A549 (cell line): ENCODE data around the gene STX16. TPM values are rescaled to one million over a fixed set of nuclear protein-coding genes. Genes with fewer than 3 reads are reported as not detected.

ENCODE experiments used
- ATAC-seq, 2 experiments: fragments of 200-7000 bp in 1 of 2; fragments of >200 bp in 1 of 2; cut with Nextera tagmentation in 1 of 2; cut with Tn5 transposase in 1 of 2; 3 replicates each; pipeline versions ENCODE4 v1.8.0 to v1.9.1; 2018 to 2020; ENCODE audit warnings: mild to moderate bottlenecking in 1 of 2, moderate library complexity in 1 of 2
- CTCF ChIA-PET: fragments of 300-600 bp; sonication (Branson Sonifier 250); formaldehyde crosslinking; extraction: SDS; loops from one replicate; lab custom pipeline; 2021; ENCODE audit warnings: antibody characterized with exemption, inconsistent platforms; lab: Yijun Ruan, JAX
- POLR2A ChIA-PET: fragments of 350-600 bp; formaldehyde crosslinking; extraction: SDS; loops from one replicate; lab custom pipeline; 2021; ENCODE audit warnings: antibody characterized with exemption, inconsistent platforms; lab: Yijun Ruan, JAX
- DNase-seq, 2 experiments: peaks; one replicate each; pipeline versions ENCODE4 v3.0.0 to v3.0.0-alpha.2; 2011 to 2016; ENCODE audit warnings: low read depth in 1 of 2, low spot score in 1 of 2
- FAIRE-seq: peaks from 2 replicates; lab custom pipeline; 2011; peaks lifted over from hg19 to GRCh38; lab: Jason Lieb, UNC
- H3K27ac ChIP-seq, 2 experiments: fragments of >200 bp; sonication (Bioruptor Twin); formaldehyde crosslinking; 3 replicates each; pipeline ENCODE4 v1.5.1; 2016 to 2017
- H3K4me1 ChIP-seq: fragments of >200 bp; sonication (Bioruptor Twin); formaldehyde crosslinking; 3 replicates; pipeline ENCODE4 v1.6.1; 2016
- H3K4me2 ChIP-seq: fragments of >200 bp; sonication (Bioruptor Twin); formaldehyde crosslinking; 3 replicates; pipeline ENCODE4 v1.6.1; 2016
- H3K4me3 ChIP-seq: fragments of >200 bp; sonication (Bioruptor Twin); formaldehyde crosslinking; 3 replicates; pipeline ENCODE4 v1.5.1; 2016
- H3K9me3 ChIP-seq: fragments of >200 bp; sonication (Bioruptor Twin); formaldehyde crosslinking; 3 replicates; pipeline ENCODE4 v1.6.1; 2016
- CHD4 ChIP-seq: fragments of 200-600 bp; sonication (generic); IDR thresholded peaks from 2 replicates; pipeline ENCODE4 v1.6.1; 2016; ENCODE audit warnings: antibody characterized with exemption, mild to moderate bottlenecking, borderline replicate concordance
- EHMT2 ChIP-seq: fragments of 200-600 bp; sonication (generic); IDR thresholded peaks from 2 replicates; pipeline ENCODE4 v1.6.1; 2016; ENCODE audit warnings: antibody characterized with exemption, low read depth, mild to moderate bottlenecking, moderate library complexity
- ESRRA ChIP-seq: fragments of 150-350 bp; IDR thresholded peaks from 2 replicates; pipeline ENCODE4 v1.6.1; 2014; ENCODE audit warnings: mild to moderate bottlenecking, low read length, borderline replicate concordance
- FOXS1 ChIP-seq: fragments of 250-450 bp; sonication (Bioruptor Pico); IDR thresholded peaks from 2 replicates; pipeline ENCODE4 v1.5.0; 2020; ENCODE audit warnings: mild to moderate bottlenecking, moderate library complexity
- GATA3 ChIP-seq: IDR thresholded peaks from 2 replicates; pipeline ENCODE4 v1.6.1; 2012; ENCODE audit warnings: borderline replicate concordance
- HDAC2 ChIP-seq: fragments of 200-600 bp; sonication (generic); IDR thresholded peaks from 2 replicates; pipeline ENCODE4 v1.6.1; 2016
- HEYL ChIP-seq: fragments of 250-450 bp; sonication (Bioruptor Pico); IDR thresholded peaks from 2 replicates; pipeline ENCODE4 v1.8.0; 2021; ENCODE audit warnings: mild to moderate bottlenecking, moderate library complexity
- HMGXB4 ChIP-seq: fragments of 250-450 bp; sonication (Bioruptor Pico); IDR thresholded peaks from 2 replicates; pipeline ENCODE4 v1.5.0; 2021; ENCODE audit warnings: mild to moderate bottlenecking, moderate library complexity, borderline replicate concordance
- HOXB5 ChIP-seq: fragments of 250-450 bp; sonication (Bioruptor Pico); IDR thresholded peaks from 2 replicates; pipeline ENCODE4 v1.5.0; 2020; ENCODE audit warnings: mild to moderate bottlenecking, moderate library complexity
- JUNB ChIP-seq: fragments of >200 bp; sonication (Bioruptor Twin); formaldehyde crosslinking; IDR thresholded peaks from 2 replicates; pipeline ENCODE4 v1.6.1; 2016
- MAFK ChIP-seq: fragments of 450-650 bp; IDR thresholded peaks from 2 replicates; pipeline ENCODE4 v1.6.1; 2014; ENCODE audit not compliant: partially characterized antibody
- MYC ChIP-seq: IDR thresholded peaks from 2 replicates; pipeline ENCODE4 v1.6.1; 2012; ENCODE audit warnings: mild to moderate bottlenecking, inconsistent platforms, low read length, improper control_type of control experiment, borderline replicate concordance
- PHF8 ChIP-seq: fragments of 200-600 bp; sonication (generic); IDR thresholded peaks from 2 replicates; pipeline ENCODE4 v1.6.1; 2016; ENCODE audit warnings: low read depth, mild to moderate bottlenecking, antibody characterized with exemption, moderate library complexity, borderline replicate concordance
- POLR2AphosphoS2 ChIP-seq: conservative IDR thresholded peaks from 2 replicates; pipeline ENCODE4 v1.6.1; 2012; ENCODE audit warnings: low read length, improper control_type of control experiment, inconsistent platforms
- RAD21 ChIP-seq, 2 experiments: fragments of >200 bp in 1 of 2; sonication (Bioruptor Twin) in 1 of 2; formaldehyde crosslinking in 1 of 2; IDR thresholded peaks in 1 of 2; conservative IDR thresholded peaks in 1 of 2; 2 replicates in 1 of 2; 3 replicates in 1 of 2; pipeline ENCODE4 v1.6.1; 2012 to 2018; ENCODE audit warnings: inconsistent platforms in 1 of 2
- RARB ChIP-seq: fragments of 250-450 bp; sonication (Bioruptor Pico); IDR thresholded peaks from 2 replicates; pipeline ENCODE4 v1.8.0; 2021; ENCODE audit warnings: mild to moderate bottlenecking, moderate library complexity
- RFX5 ChIP-seq: fragments of 450-650 bp; IDR thresholded peaks from 2 replicates; pipeline ENCODE4 v1.7.1; 2014; ENCODE audit warnings: antibody characterized with exemption, mild to moderate bottlenecking, moderate library complexity
- SREBF2 ChIP-seq: fragments of 450-650 bp; IDR thresholded peaks from 2 replicates; pipeline ENCODE4 v1.6.1; 2014; ENCODE audit warnings: mild to moderate bottlenecking, moderate library complexity
- TFCP2L1 ChIP-seq: fragments of 250-450 bp; sonication (Bioruptor Pico); IDR thresholded peaks from 2 replicates; pipeline ENCODE4 v1.5.0; 2021; ENCODE audit warnings: mild to moderate bottlenecking
- WGBS: methylation state at CpG from one replicate; pipeline ENCODE4 v1.1.6; 2017; ENCODE audit errors: missing lambda C conversion rate; 5-methylcytosine and 5-hydroxymethylcytosine counted together
- polyA plus RNA-seq, 4 experiments: library from polyadenylated mRNA; depleted of rRNA in 3 of 4; stranded (reverse); fragments of >200 nt; fragmentation: RNase III in 1 of 4; extraction: RNeasy Plus Mini Kit Qiagen cat#74134 plus additional on column Dnase treatment in 1 of 4; gene quantifications; 2 replicates in 3 of 4; 3 replicates in 1 of 4; pipeline ENCODE4 v1.2.3, GENCODE V29; 2011 to 2017
- TF ChIP-seq, protein P1 (sequence below): fragments of >200 bp; sonication (Bioruptor Twin); formaldehyde crosslinking; IDR thresholded peaks from 3 replicates; pipeline ENCODE4 v1.6.1; 2016
- TF ChIP-seq, protein P2 (sequence below): IDR thresholded peaks from 2 replicates; pipeline ENCODE4 v1.6.1; 2012
- TF ChIP-seq, protein P3 (sequence below): fragments of 450-650 bp; IDR thresholded peaks from 2 replicates; pipeline ENCODE4 v1.6.1; 2014; ENCODE audit warnings: antibody characterized with exemption

The STX16 gene
- polyA plus RNA-seq, 2 of the 4 experiments (the other 2 are of a cell fraction) = 68.5 to 71.6 TPM

GRCh38 chr20:58614366-58614765 lies 36.7 kb upstream of the STX16 start:
- DNase-seq (no peak), ATAC-seq (no peak), FAIRE-seq (no peak)
- no peak overlapping the region for H3K4me3 ChIP-seq
- 86% methylated on average over 13 of the region's 14 CpGs for WGBS
- H3K9me3 ChIP-seq = peaks cover 4% of the 10 kb centered on the region; the same call in 1 of the 3 replicates
- ChIA-PET POLR2A (no interaction called here), CTCF (no interaction called here)
- no peak overlapping the region for H3K4me2 ChIP-seq
- TF ChIP-seq RFX5 (no peak), HEYL (CRISPR knock-in tag) (no peak), MYC (no peak), JUNB (no peak), MAFK (no peak)
- TF ChIP-seq, protein P1, sequence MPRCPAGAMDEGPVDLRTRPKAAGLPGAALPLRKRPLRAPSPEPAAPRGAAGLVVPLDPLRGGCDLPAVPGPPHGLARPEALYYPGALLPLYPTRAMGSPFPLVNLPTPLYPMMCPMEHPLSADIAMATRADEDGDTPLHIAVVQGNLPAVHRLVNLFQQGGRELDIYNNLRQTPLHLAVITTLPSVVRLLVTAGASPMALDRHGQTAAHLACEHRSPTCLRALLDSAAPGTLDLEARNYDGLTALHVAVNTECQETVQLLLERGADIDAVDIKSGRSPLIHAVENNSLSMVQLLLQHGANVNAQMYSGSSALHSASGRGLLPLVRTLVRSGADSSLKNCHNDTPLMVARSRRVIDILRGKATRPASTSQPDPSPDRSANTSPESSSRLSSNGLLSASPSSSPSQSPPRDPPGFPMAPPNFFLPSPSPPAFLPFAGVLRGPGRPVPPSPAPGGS = no peak
- no peak overlapping the region for H3K27ac ChIP-seq
- H3K4me1 ChIP-seq = no peaks in the 10 kb centered on the region

DNA sequence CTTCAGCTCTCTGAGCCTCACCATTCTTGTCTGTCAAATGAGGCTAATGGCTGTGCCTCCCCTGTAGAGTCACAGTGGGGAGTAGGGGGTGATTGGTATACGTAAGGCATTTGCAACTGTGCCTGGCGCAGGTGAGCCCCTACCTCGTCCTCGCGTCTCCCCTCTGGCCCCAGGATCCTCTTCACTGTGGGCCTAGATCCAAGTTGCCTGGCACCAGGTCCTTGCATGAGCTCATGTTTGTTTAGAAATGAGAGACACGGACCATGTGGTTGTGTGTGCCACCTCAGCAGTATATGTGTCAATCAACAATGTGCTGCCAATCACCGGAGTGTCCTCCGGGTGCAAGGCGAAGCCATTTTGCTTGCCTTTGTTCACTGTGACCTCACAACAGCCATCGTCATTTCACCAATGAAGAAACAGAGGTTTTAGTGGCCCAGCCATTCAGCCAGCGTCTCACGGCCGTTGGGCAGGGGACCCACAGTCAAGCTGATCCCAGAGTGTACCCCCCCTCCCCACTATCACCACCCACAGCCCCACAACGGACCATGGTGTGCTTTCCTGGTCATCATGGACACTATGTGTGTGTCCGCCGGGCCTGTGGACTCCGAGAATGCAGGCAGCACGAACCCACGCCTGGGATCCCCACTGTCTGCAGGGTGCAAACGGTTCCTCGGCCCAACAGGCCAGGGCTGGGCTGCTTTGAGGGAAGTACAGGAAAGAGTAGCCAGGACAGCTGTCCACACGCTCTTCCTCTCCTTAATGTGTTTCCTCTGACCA lies 35.9 kb upstream of the STX16 start:
- POLR2A ChIA-PET = no interaction called here
- H3K4me1 ChIP-seq = no peaks in the 10 kb centered on the region
- TF ChIP-seq ESRRA (no peak), MAFK (peak; percentile 16), RAD21 (conservative IDR thresholded peaks at IDR 0.05 in 1 of 2, IDR thresholded peaks at IDR 0.05 in 1 of 2) (no peak), HMGXB4 (CRISPR knock-in tag) (no peak), HEYL (CRISPR knock-in tag) (no peak)
- TF ChIP-seq, protein P2, sequence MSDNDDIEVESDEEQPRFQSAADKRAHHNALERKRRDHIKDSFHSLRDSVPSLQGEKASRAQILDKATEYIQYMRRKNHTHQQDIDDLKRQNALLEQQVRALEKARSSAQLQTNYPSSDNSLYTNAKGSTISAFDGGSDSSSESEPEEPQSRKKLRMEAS = no peak

DNA sequence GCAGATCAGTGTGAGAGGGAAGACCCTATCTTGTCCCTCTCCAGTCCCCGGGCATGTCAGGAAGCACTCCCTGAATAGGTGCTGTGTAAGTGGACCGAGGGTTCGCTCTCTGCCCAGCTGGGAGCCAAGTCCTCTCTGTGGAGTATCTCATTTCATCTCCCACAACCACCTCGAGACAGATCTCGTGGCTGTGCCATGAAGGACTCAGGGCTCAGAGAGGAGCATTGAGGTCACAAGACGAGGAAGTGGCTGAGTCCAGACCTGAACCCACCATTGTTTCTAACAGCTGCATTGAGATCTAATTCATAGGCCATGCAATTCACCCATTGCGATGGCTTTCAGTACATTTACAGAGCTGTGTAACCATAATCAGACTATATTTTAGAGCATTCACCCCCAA lies 34.7 kb upstream of the STX16 start:
- Histone ChIP-seq H3K27ac (no peak overlapping the region), H3K4me2 (no peak overlapping the region), H3K9me3 (peaks cover 4% of the 10 kb centered on the region; the same call in 1 of the 3 replicates), H3K4me3 (no peak overlapping the region), H3K4me1 (no peaks in the 10 kb centered on the region)
- WGBS = 74% methylated on average over 7 of the region's 7 CpGs
- POLR2A ChIA-PET = no interaction called here
- FAIRE-seq (no peak), ATAC-seq (no peak), DNase-seq (no peak)
- CTCF ChIA-PET = interaction anchor here (0.6 to 1.8 kb wide), 3 partner anchors 11 to 1082 kb away, joined by 3 to 5 read pairs (median 3); no protein-coding TSS in a partner anchor
- TF ChIP-seq FOXS1 (CRISPR knock-in tag) = no peak
- no peak for TF ChIP-seq MAFK
- no peak for TF ChIP-seq EHMT2
- no peak for TF ChIP-seq CHD4
- no peak for TF ChIP-seq HMGXB4 (CRISPR knock-in tag)
- TF ChIP-seq, protein P3, sequence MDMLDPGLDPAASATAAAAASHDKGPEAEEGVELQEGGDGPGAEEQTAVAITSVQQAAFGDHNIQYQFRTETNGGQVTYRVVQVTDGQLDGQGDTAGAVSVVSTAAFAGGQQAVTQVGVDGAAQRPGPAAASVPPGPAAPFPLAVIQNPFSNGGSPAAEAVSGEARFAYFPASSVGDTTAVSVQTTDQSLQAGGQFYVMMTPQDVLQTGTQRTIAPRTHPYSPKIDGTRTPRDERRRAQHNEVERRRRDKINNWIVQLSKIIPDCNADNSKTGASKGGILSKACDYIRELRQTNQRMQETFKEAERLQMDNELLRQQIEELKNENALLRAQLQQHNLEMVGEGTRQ = no peak
- no peak for TF ChIP-seq GATA3
- TF ChIP-seq SREBF2 = no peak
- TF ChIP-seq HDAC2 = no peak
- TF ChIP-seq PHF8 = no peak
- no peak for TF ChIP-seq TFCP2L1 (CRISPR knock-in tag)
- no peak for TF ChIP-seq HOXB5 (CRISPR knock-in tag)
- TF ChIP-seq POLR2AphosphoS2 = no peak
- TF ChIP-seq, protein P2 = no peak
- TF ChIP-seq RARB (CRISPR knock-in tag) = no peak

More for the DNA sequence above, 35.9 kb upstream of the STX16 start:
- no peak for ATAC-seq
- no peak overlapping the region for H3K4me2 ChIP-seq
- no peak overlapping the region for H3K4me3 ChIP-seq
- peaks cover 4% of the 10 kb centered on the region; the same call in 1 of the 3 replicates for H3K9me3 ChIP-seq
- FAIRE-seq = no peak
- DNase-seq = no peak
- no peak overlapping the region for H3K27ac ChIP-seq
- CTCF ChIA-PET = interaction anchor here (1.3 kb wide), 1 partner anchor 19 kb away, joined by 3 read pairs; no protein-coding TSS in a partner anchor
- 78% methylated on average over 22 of the region's 22 CpGs for WGBS
